ENCODE data around the gene GDF15. TPM values are rescaled to one million over a fixed set of nuclear protein-coding genes. Genes with fewer than 3 reads are reported as not detected.

Gene GDF15
- total and polyA plus RNA-seq, 2 donors (not counting 1 experiment from before 2014, with no cell fraction given): 0.19 TPM; not detected in 1

- no peak overlapping the region for H3K27ac ChIP-seq (ENCODE audit: low read length in 2 of 2)
- ATAC-seq (ENCODE audit: low read depth) (no peak), DNase-seq (no peak)
- H3K4me3 ChIP-seq (ENCODE audit: control extremely low read depth in 1 of 5, extremely low read depth in 1 of 5, insufficient read depth in 1 of 5, low read depth in 2 of 5, low read length in 4 of 5): no peak overlapping the region
- H3K4me1 ChIP-seq (ENCODE audit: control insufficient read depth in 2 of 2, insufficient read depth in 2 of 2, low read length in 2 of 2): peaks cover 46 to 48% of the 10 kb centered on the region in 2 donors
- 91% methylated on average over 12 of the region's 16 CpGs for WGBS (ENCODE audit: insufficient coverage)
- Mint-ChIP-seq H3K9me3 (ENCODE audit: insufficient read depth) (no peaks in the 10 kb centered on the region), H3K4me3 (no peak overlapping the region), H3K27me3 (peaks cover 41% of the 10 kb centered on the region), H3K4me1 (peaks cover 44% of the 10 kb centered on the region), H3K27ac (peak overlapping the region; percentile 61)
- H3K9me3 ChIP-seq (ENCODE audit: control extremely low read depth in 1 of 3, control insufficient read depth in 2 of 3, insufficient read depth in 1 of 3, low read length in 2 of 3): peaks cover 0 to 19% (median 0%) of the 10 kb centered on the region in 3 donors
- H3K9ac ChIP-seq (ENCODE audit: low read length): no peak overlapping the region
- no peak overlapping the region for H3K4me2 ChIP-seq (replicated peaks; ENCODE audit: low read depth, low read length, poor library complexity, severe bottlenecking)
- H2AFZ ChIP-seq (ENCODE audit: insufficient read depth, low read depth, low read length, poor library complexity, severe bottlenecking): no peak overlapping the region
- H3K79me2 ChIP-seq (ENCODE audit: control insufficient read depth, insufficient read depth, low read length): no peaks in the 10 kb centered on the region
- peaks cover 0 to 61% (median 30%) of the 10 kb centered on the region in 4 experiments for H3K27me3 ChIP-seq (replicated peaks in 1 of 4; ENCODE audit: control extremely low read depth in 1 of 4, control insufficient read depth in 3 of 4, insufficient read depth in 4 of 4, low read length in 3 of 4)
- ChIA-PET POLR2A (interaction anchor here (2.1 kb wide), 1 partner anchor 24 kb away, joined by 5 read pairs; no protein-coding TSS in a partner anchor), CTCF (interaction anchor here (0.6 to 9.3 kb wide), 14 partner anchors 11 to 221 kb away, joined by 3 to 196 read pairs (median 4); partner anchors contain the start of genes GDF15, JUND and LSM4)
- H3K36me3 ChIP-seq (replicated peaks in 1 of 2; ENCODE audit: control extremely low read depth in 1 of 2, control insufficient read depth in 1 of 2, extremely low read depth in 1 of 2, insufficient read depth in 2 of 2, low read length in 1 of 2): no peaks in the 10 kb centered on the region
- peaks cover 7% of the 10 kb centered on the region for H4K20me1 ChIP-seq (ENCODE audit: control insufficient read depth, insufficient read depth, low read length, poor library complexity, severe bottlenecking)
- TF ChIP-seq EZH2 (IDR thresholded peaks at IDR 0.05; ENCODE audit: borderline replicate concordance, insufficient read depth, low read depth, low read length, poor library complexity, severe bottlenecking) (no peak), CTCF (IDR thresholded peaks at IDR 0.05) (no peak)
- intact Hi-C loops (cut with micrococcal nuclease): no loop called here
Observed at GRCh38 chr19:18412610-18413239, 26.8 kb downstream of the GDF15 start.

GRCh38 chr19:18414504-18415177 lies 28.7 kb downstream of the GDF15 start:
- Histone ChIP-seq H3K4me3 (ENCODE audit: control extremely low read depth in 1 of 5, extremely low read depth in 1 of 5, insufficient read depth in 1 of 5, low read depth in 2 of 5, low read length in 4 of 5) (no peak overlapping the region), H3K9ac (ENCODE audit: low read length) (no peak overlapping the region), H4K20me1 (ENCODE audit: control insufficient read depth, insufficient read depth, low read length, poor library complexity, severe bottlenecking) (peaks cover 19% of the 10 kb centered on the region), H3K27ac (ENCODE audit: low read length in 2 of 2) (no peak overlapping the region), H3K4me2 (replicated peaks; ENCODE audit: low read depth, low read length, poor library complexity, severe bottlenecking) (peak overlapping the region; percentile 26), H3K36me3 (replicated peaks in 1 of 2; ENCODE audit: control extremely low read depth in 1 of 2, control insufficient read depth in 1 of 2, extremely low read depth in 1 of 2, insufficient read depth in 2 of 2, low read length in 1 of 2) (no peaks in the 10 kb centered on the region), H2AFZ (ENCODE audit: insufficient read depth, low read depth, low read length, poor library complexity, severe bottlenecking) (no peak overlapping the region), H3K79me2 (ENCODE audit: control insufficient read depth, insufficient read depth, low read length) (no peaks in the 10 kb centered on the region), H3K9me3 (ENCODE audit: control extremely low read depth in 1 of 3, control insufficient read depth in 2 of 3, insufficient read depth in 1 of 3, low read length in 2 of 3) (peaks cover 0 to 28% (median 0%) of the 10 kb centered on the region in 3 donors), H3K27me3 (replicated peaks in 1 of 4; ENCODE audit: control extremely low read depth in 1 of 4, control insufficient read depth in 3 of 4, insufficient read depth in 4 of 4, low read length in 3 of 4) (peaks cover 0 to 71% (median 34%) of the 10 kb centered on the region in 4 experiments), H3K4me1 (ENCODE audit: control insufficient read depth in 2 of 2, insufficient read depth in 2 of 2, low read length in 2 of 2) (peaks cover 47 to 48% of the 10 kb centered on the region in 2 donors)
- POLR2A ChIA-PET: no interaction called here
- CTCF ChIA-PET: interaction anchor here (0.6 to 9.3 kb wide), 7 partner anchors 27 to 316 kb away, joined by 3 to 196 read pairs (median 5); partner anchors contain the start of gene GDF15
- H3K27ac Mint-ChIP-seq: no peak overlapping the region
- DNase-seq (no peak), ATAC-seq (ENCODE audit: low read depth) (no peak)
- peaks cover 53% of the 10 kb centered on the region for H3K27me3 Mint-ChIP-seq
- WGBS (ENCODE audit: insufficient coverage): 25% methylated on average over 9 of the region's 11 CpGs
- intact Hi-C loops (cut with micrococcal nuclease): no loop called here
- TF ChIP-seq EZH2 (IDR thresholded peaks at IDR 0.05; ENCODE audit: borderline replicate concordance, insufficient read depth, low read depth, low read length, poor library complexity, severe bottlenecking) (no peak), CTCF (IDR thresholded peaks at IDR 0.05) (no peak)
- H3K4me1 Mint-ChIP-seq: peaks cover 45% of the 10 kb centered on the region
- H3K4me3 Mint-ChIP-seq: no peak overlapping the region
- H3K9me3 Mint-ChIP-seq (ENCODE audit: insufficient read depth): no peaks in the 10 kb centered on the region
